IMR-90 (cell line): Measurements from ENCODE around the gene FANCG.

ENCODE experiments used
- CEBPB ChIP-seq: IDR thresholded peaks from 2 replicates; pipeline ENCODE4 v1.6.1; 2012; ENCODE audit warnings: low read depth, low read length, improper control_type of control experiment
- CTCF ChIP-seq: conservative IDR thresholded peaks from 2 replicates; pipeline ENCODE4 v1.5.1; 2012; ENCODE audit warnings: mild to moderate bottlenecking, low read depth, low read length, improper control_type of control experiment
- NFE2L2 ChIP-seq: fragments of 150-350 bp; IDR thresholded peaks from 2 replicates; pipeline ENCODE4 v1.6.1; 2016; ENCODE audit warnings: low read depth, mild to moderate bottlenecking, low read length
- POLR2A ChIP-seq: IDR thresholded peaks from 2 replicates; pipeline ENCODE4 v1.6.1; 2012; ENCODE audit warnings: mild to moderate bottlenecking, low read depth, low read length

- TF ChIP-seq CTCF (no peak), CEBPB (no peak), POLR2A (no peak), NFE2L2 (no peak)
Observed at GRCh38 chr9:35091536-35091935, 11.8 kb upstream of the FANCG start.
